B cell (primary cell): ENCODE measurements around the gene LHFPL6. TPM values are rescaled to one million over a fixed set of nuclear protein-coding genes. Genes with fewer than 3 reads are reported as not detected.

Source experiments
- ATAC-seq: fragments of 200-7000 bp; cut with Tn5 transposase; one replicate; pipeline ENCODE4 v1.10.0; 2021; ENCODE audit warnings: low read depth, mild to moderate bottlenecking, moderate number of reproducible peaks, moderate library complexity
- CTCF ChIA-PET: fragments of 350-600 bp; sonication (Branson Sonifier 250); formaldehyde crosslinking; loops from one replicate; lab custom pipeline; 2021; ENCODE audit warnings: antibody characterized with exemption, inconsistent platforms; lab: Charles Lee
- POLR2A ChIA-PET: fragments of 350-600 bp; sonication (Branson Sonifier 250); formaldehyde crosslinking; loops from one replicate; lab custom pipeline; 2021; ENCODE audit warnings: antibody characterized with exemption; lab: Charles Lee
- DNase-seq: peaks from one replicate; pipeline ENCODE4 v3.0.0; 2013
- H2AFZ ChIP-seq: 2 replicates; pipeline ENCODE4 v1.6.1; 2012; ENCODE audit warnings: mild to moderate bottlenecking, low read depth, low read length; ENCODE audit not compliant: insufficient read depth, poor library complexity, severe bottlenecking
- H3K27ac ChIP-seq, 2 donors: 1 replicate in 1 of 2; 2 replicates in 1 of 2; pipeline ENCODE4 v1.5.1; 2012 to 2013; ENCODE audit warnings: low read length in 2 of 2, mild to moderate bottlenecking in 2 of 2, moderate library complexity in 1 of 2
- H3K27me3 ChIP-seq, 4 experiments: fragments of 200-600 bp in 1 of 4; sonication (generic) in 1 of 4; replicated peaks in 1 of 4; 1 replicate in 2 of 4; 2 replicates in 2 of 4; pipeline versions ENCODE4 v1.6.1 to v1.7.0; 2013 to 2016; ENCODE audit warnings: low read length in 3 of 4, mild to moderate bottlenecking in 2 of 4, mixed read lengths in 1 of 4, moderate library complexity in 1 of 4; ENCODE audit not compliant: insufficient read depth in 4 of 4, control insufficient read depth in 3 of 4; ENCODE audit errors: control extremely low read depth in 1 of 4
- H3K36me3 ChIP-seq, 2 experiments: replicated peaks in 1 of 2; 1 replicate in 1 of 2; 2 replicates in 1 of 2; pipeline versions ENCODE4 v1.6.1 to v1.7.1; 2013; ENCODE audit warnings: low read length in 1 of 2; ENCODE audit not compliant: insufficient read depth in 2 of 2, control insufficient read depth in 1 of 2; ENCODE audit errors: control extremely low read depth in 1 of 2, extremely low read depth in 1 of 2
- H3K4me1 ChIP-seq, 2 donors: fragments of 200-600 bp in 1 of 2; sonication (generic) in 1 of 2; 1 replicate in 1 of 2; 2 replicates in 1 of 2; pipeline versions ENCODE4 v1.5.1 to v1.6.1; 2013 to 2017; ENCODE audit warnings: low read length in 2 of 2; ENCODE audit not compliant: control insufficient read depth in 2 of 2, insufficient read depth in 2 of 2
- H3K4me2 ChIP-seq: replicated peaks from 2 replicates; pipeline ENCODE3; 2012; ENCODE audit warnings: mild to moderate bottlenecking, low read depth, low read length; ENCODE audit not compliant: poor library complexity, severe bottlenecking
- H3K4me3 ChIP-seq, 5 experiments: fragments of 200-600 bp in 1 of 5; sonication (generic) in 1 of 5; 1 replicate in 3 of 5; 2 replicates in 2 of 5; pipeline versions ENCODE4 v1.5.1 to v1.7.0; 2011 to 2016; ENCODE audit warnings: low read length in 4 of 5, mild to moderate bottlenecking in 4 of 5, low read depth in 2 of 5, control low read depth in 1 of 5, moderate library complexity in 1 of 5; ENCODE audit not compliant: insufficient read depth in 1 of 5; ENCODE audit errors: control extremely low read depth in 1 of 5, extremely low read depth in 1 of 5
- H3K79me2 ChIP-seq: fragments of 200-600 bp; sonication (generic); one replicate; pipeline ENCODE4 v1.6.0; 2016; ENCODE audit warnings: low read length; ENCODE audit not compliant: control insufficient read depth, insufficient read depth
- H3K9ac ChIP-seq: fragments of 200-600 bp; sonication (generic); 2 replicates; pipeline ENCODE4 v1.6.1; 2017; ENCODE audit warnings: mild to moderate bottlenecking, low read length, moderate library complexity
- H3K9me3 ChIP-seq, 3 donors: one replicate each; pipeline versions ENCODE4 v1.6.1 to v1.7.1; 2013; ENCODE audit warnings: low read length in 2 of 3; ENCODE audit not compliant: control insufficient read depth in 2 of 3, insufficient read depth in 1 of 3; ENCODE audit errors: control extremely low read depth in 1 of 3
- H4K20me1 ChIP-seq: 2 replicates; pipeline ENCODE4 v1.6.0; 2012; ENCODE audit warnings: mild to moderate bottlenecking, low read length; ENCODE audit not compliant: insufficient read depth, control insufficient read depth, poor library complexity, severe bottlenecking
- H3K27ac Mint-ChIP-seq: one replicate; pipeline ENCODE4 v1.8.0; 2021; ENCODE audit warnings: mixed read lengths
- H3K27me3 Mint-ChIP-seq: one replicate; pipeline ENCODE4 v1.8.0; 2021; ENCODE audit warnings: mixed read lengths
- H3K4me1 Mint-ChIP-seq: one replicate; pipeline ENCODE4 v1.8.0; 2021; ENCODE audit warnings: mixed read lengths
- H3K4me3 Mint-ChIP-seq: one replicate; pipeline ENCODE4 v1.8.0; 2021; ENCODE audit warnings: mixed read lengths
- H3K9me3 Mint-ChIP-seq: one replicate; pipeline ENCODE4 v1.8.0; 2022; ENCODE audit warnings: mixed read lengths; ENCODE audit not compliant: insufficient read depth
- EZH2 ChIP-seq: IDR thresholded peaks from 2 replicates; pipeline ENCODE4 v1.6.1; 2012; ENCODE audit warnings: borderline replicate concordance, low read depth, mild to moderate bottlenecking, moderate library complexity, low read length; ENCODE audit not compliant: insufficient read depth, poor library complexity, severe bottlenecking
- WGBS: methylation state at CpG from one replicate; pipeline ENCODE4 v1.1.5; 2013; ENCODE audit warnings: missing lambda C conversion rate; ENCODE audit not compliant: insufficient coverage; 5-methylcytosine and 5-hydroxymethylcytosine counted together
- intact Hi-C: fragments of 100-400 bp; cut with micrococcal nuclease; formaldehyde crosslinking; loops from one replicate; pipeline ENCODE4 v1.10.0; 2022
- polyA plus RNA-seq: library from polyadenylated mRNA; depleted of rRNA; stranded (reverse); fragments of >200 nt; gene quantifications from 2 replicates; pipeline ENCODE4 v1.2.3, GENCODE V29; 2012
- total RNA-seq, 2 donors: library from RNA; stranded (reverse); fragments of 120-200 nt in 1 of 2; gene quantifications; 1 replicate in 1 of 2; 2 replicates in 1 of 2; pipeline versions ENCODE4 v1.2.3 to v1.2.4, GENCODE V29; 2013 to 2022
- TF ChIP-seq, protein P1 (sequence below): fragments of 200-600 bp; IDR thresholded peaks from one replicate; pipeline ENCODE4 v1.8.0; 2022; ENCODE audit warnings: antibody characterized with exemption, mild to moderate bottlenecking

LHFPL6 gene
- total and polyA plus RNA-seq, 2 donors (not counting 1 experiment from before 2014, with no cell fraction given) = 0.01 TPM; not detected in 1

DNA sequence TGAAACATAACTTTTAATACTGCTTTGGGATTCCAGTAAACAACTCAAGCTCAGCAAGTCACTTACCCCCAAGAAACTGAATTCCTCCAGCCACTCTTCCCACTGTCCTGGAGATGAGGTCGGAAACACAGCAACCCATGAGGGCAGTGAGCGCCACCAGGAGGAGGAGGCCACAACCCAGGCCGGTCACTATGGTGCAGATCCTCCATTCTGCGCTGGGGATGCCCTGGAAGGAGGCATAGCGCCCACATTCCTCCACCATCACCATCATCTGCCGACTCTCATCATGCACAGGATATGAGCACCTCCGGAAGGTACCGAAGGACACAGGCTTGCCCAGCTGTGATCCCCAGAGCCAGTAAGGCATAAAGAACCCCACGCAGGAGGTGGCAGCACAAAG lies 2.2 kb downstream of the LHFPL6 start:
- Histone ChIP-seq H3K79me2 (no peaks in the 10 kb centered on the region), H3K27me3 (peaks cover 0 to 26% (median 15%) of the 10 kb centered on the region in 4 experiments), H3K27ac (no peak overlapping the region), H3K36me3 (no peaks in the 10 kb centered on the region), H4K20me1 (no peaks in the 10 kb centered on the region), H3K9me3 (no peaks in the 10 kb centered on the region), H3K4me2 (no peak overlapping the region), H2AFZ (no peak overlapping the region), H3K4me3 (no peak overlapping the region), H3K9ac (no peak overlapping the region), H3K4me1 (peaks cover 12 to 15% of the 10 kb centered on the region in 2 donors)
- ChIA-PET POLR2A (no interaction called here), CTCF (interaction anchor here (1.2 to 2.3 kb wide), 2 partner anchors 12 to 15 kb away, joined by 3 to 11 read pairs; no protein-coding TSS in a partner anchor)
- Mint-ChIP-seq H3K27me3 (peaks cover 35% of the 10 kb centered on the region), H3K4me1 (peaks cover 15% of the 10 kb centered on the region), H3K4me3 (no peak overlapping the region), H3K27ac (no peak overlapping the region), H3K9me3 (no peaks in the 10 kb centered on the region)
- no peak for DNase-seq
- intact Hi-C loops = no loop called here
- no peak for ATAC-seq
- no peak for TF ChIP-seq EZH2
- TF ChIP-seq, protein P1, sequence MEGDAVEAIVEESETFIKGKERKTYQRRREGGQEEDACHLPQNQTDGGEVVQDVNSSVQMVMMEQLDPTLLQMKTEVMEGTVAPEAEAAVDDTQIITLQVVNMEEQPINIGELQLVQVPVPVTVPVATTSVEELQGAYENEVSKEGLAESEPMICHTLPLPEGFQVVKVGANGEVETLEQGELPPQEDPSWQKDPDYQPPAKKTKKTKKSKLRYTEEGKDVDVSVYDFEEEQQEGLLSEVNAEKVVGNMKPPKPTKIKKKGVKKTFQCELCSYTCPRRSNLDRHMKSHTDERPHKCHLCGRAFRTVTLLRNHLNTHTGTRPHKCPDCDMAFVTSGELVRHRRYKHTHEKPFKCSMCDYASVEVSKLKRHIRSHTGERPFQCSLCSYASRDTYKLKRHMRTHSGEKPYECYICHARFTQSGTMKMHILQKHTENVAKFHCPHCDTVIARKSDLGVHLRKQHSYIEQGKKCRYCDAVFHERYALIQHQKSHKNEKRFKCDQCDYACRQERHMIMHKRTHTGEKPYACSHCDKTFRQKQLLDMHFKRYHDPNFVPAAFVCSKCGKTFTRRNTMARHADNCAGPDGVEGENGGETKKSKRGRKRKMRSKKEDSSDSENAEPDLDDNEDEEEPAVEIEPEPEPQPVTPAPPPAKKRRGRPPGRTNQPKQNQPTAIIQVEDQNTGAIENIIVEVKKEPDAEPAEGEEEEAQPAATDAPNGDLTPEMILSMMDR = no peak
- WGBS = 100% methylated on average over 9 of the region's 9 CpGs

DNA sequence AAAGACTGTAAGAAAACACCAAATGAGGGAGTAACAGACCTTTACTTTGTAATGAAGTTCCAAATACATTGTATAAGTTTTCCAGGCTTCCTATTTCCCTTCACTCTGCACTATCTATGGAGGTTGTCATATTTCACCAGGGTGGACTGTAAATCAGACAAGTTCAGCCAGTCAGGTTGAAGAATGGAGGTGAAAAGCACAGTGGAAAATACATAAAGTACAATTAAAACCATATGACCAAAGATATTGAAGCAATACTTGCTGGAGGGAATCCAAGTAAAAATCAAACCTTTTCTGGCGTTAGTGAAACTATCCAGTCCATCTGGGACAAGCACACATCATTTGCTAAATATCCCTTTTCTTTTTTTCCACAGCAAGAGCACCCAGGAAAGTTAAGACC lies 3.2 kb downstream of the LHFPL6 start:
- no peak overlapping the region for H3K27ac ChIP-seq
- H4K20me1 ChIP-seq = no peaks in the 10 kb centered on the region
- no peak overlapping the region for H3K9ac ChIP-seq
- ATAC-seq (no peak), DNase-seq (no peak)
- H3K4me1 ChIP-seq = peaks cover 12 to 15% of the 10 kb centered on the region in 2 donors
- no peak overlapping the region for H3K4me3 Mint-ChIP-seq
- no peak overlapping the region for H2AFZ ChIP-seq
- no peak for TF ChIP-seq EZH2
- TF ChIP-seq, protein P1 = no peak
- H3K4me2 ChIP-seq = no peak overlapping the region
- ChIA-PET CTCF (interaction anchor here (2.3 kb wide), 1 partner anchor 12 kb away, joined by 11 read pairs; no protein-coding TSS in a partner anchor), POLR2A (no interaction called here)
- no peak overlapping the region for H3K4me3 ChIP-seq
- no peaks in the 10 kb centered on the region for H3K9me3 ChIP-seq
- no peaks in the 10 kb centered on the region for H3K79me2 ChIP-seq
- peaks cover 0 to 26% (median 15%) of the 10 kb centered on the region in 4 experiments for H3K27me3 ChIP-seq
- no CpG with 5 or more reads among the region's 1 CpG for WGBS
- H3K9me3 Mint-ChIP-seq = no peaks in the 10 kb centered on the region
- peaks cover 15% of the 10 kb centered on the region for H3K4me1 Mint-ChIP-seq
- H3K27ac Mint-ChIP-seq = no peak overlapping the region
- H3K36me3 ChIP-seq = no peaks in the 10 kb centered on the region
- peaks cover 34% of the 10 kb centered on the region for H3K27me3 Mint-ChIP-seq
- intact Hi-C loops = no loop called here
